GM18508 (cell line): ENCODE results near the gene FBF1.

Experiments used
- ATAC-seq: cut with Tn5 transposase; IDR thresholded peaks from one replicate; pipeline ENCODE4 v1.9.1; 2021; ENCODE audit warnings: moderate number of reproducible peaks; ENCODE audit not compliant: insufficient read depth, unreplicated experiment

FBF1 gene

DNA sequence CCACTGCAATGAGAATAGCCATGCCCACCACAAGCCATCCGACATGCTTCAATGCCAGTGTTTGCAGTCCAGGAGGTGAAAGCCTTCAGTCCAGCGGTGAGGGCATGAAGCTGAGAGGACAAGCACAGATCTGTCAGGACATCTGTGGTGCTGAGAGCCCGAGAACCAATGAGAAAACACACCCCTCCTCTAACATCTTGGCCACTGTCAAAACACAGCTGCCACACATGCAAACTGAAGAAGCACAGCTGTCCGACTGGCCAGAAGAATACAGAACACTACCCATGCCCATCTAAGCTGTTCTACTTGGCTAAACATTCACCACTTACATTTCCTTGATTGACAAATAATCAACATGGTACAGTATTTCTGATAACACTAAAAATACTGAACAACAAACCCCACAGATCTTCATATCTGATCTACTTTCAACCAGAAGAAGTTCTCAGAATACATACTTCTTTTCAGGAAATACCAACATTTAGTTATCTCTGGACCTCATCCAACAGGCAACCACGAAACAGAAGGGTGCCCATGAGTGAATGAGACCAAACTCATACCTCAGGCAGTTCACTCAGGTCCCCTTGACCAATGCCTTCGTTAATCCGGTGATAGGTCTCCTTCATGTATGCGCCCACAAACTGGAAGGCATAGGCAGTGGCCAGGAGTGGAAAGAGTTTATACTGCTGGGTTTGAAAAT lies 10.2 kb upstream of the FBF1 start:
- no peak for ATAC-seq

DNA sequence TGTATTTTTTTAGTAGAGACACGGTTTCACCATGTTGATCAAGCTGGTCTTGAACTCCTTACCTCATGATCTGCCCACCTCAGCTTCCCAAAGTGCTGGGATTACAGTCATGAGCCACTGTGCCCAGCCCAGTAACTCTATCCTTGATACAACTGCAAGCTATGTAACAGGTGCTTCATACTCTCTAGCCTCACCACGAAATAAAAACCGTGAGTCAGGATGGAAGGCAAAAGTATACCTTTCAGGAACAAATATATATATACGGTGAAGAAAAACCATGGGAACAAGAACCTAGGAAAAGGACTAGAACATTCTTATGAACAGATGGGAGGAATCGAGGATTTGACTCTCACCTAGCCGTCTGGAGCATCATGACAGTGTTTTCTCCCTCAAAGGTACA lies 9.6 kb upstream of the FBF1 start:
- ATAC-seq, result no peak

DNA sequence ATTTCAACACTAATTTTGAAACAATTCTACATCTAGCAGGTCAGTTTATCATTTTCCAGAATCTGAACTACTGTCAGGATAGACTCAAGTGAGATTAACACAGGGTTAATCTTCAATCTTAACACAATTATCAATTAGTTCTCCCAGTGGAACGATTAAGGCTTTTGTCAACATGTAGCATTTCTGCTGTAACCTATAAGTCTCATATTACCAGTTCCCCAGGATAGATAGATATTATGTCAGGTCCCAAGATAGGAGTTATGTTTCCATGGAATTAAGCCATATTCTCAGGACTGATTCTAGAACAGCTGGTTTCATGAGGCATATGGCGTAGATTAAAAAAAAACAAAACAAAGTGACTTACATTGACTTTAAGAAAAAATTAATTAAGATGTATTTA lies 4.4 kb upstream of the FBF1 start:
- no peak for ATAC-seq

DNA sequence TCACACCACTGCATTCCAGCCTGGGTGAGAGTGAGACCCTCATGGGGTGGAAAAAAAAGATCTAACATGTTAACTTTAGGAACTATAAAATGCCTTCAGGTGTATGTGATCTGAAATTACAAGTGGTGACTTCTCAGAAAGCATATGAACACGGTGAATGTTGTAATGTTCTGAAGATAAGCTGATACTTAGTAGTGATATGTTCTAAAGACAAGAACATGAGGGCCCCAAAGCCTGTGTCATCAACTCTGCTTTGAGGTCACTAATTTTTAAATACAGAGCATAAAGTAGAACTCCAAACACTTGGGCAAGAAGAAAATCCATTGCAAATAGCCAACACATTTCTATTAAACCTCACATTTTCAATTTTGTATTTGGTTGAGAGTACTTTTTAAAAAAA lies 2.6 kb upstream of the FBF1 start:
- ATAC-seq, result no peak

DNA sequence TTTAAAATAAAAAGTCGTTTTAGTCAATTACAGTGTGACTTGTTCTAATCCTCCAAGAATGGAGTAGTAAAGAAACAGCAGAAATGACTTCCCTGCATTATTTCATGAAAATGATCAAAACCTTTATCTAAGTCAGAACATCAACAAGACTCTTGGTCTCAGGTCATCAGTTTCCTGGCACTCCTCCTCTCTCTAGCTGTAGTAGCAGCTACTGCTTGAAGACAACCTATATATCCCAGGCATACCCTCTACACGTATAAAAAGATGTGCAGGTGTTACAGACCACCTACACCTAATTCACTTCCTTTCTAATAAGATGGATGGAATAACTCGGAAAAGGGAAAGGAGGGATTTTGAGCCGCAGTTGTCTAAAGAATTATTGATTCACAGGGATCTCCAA lies 1.6 kb upstream of the FBF1 start:
- no peak for ATAC-seq

DNA sequence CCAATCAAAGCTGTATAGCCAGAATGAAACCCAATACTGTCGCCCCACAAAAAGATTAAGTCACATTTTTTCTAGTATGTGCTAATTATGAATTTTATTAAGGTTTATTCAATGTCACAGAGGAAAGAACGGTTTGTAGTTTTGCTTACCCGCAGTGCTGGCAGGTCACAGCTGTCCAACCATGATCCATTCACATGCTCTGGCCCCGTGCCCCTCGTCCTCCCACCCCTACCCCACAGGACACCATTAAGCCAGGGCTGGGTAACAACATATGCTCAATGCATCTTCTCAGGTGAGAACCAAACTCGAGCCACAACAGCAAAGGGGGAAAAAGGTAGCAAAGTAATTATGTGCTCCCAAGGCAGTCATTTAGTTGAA lies 589 bp upstream of the FBF1 start:
- no peak for ATAC-seq

DNA sequence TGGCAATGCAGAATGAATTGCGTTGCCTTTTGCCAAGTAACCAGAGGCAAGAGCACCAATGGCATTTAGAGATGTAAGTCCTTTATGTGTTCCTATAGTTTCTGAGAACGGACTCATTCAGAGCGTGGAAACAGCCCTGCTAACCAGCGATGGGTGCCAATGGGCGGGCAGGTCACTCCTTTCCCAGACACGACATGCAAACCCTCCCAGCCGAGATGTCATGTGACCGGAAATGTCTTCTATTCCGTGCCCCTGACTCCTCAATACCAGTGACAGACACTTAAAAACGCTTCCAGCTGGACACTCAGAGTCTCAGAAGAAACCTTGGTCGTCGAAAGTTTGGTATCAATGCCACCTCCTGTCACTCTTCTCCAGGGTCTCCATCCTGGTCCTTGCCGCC lies 3.2 kb downstream of the FBF1 start:
- ATAC-seq, result no peak

DNA sequence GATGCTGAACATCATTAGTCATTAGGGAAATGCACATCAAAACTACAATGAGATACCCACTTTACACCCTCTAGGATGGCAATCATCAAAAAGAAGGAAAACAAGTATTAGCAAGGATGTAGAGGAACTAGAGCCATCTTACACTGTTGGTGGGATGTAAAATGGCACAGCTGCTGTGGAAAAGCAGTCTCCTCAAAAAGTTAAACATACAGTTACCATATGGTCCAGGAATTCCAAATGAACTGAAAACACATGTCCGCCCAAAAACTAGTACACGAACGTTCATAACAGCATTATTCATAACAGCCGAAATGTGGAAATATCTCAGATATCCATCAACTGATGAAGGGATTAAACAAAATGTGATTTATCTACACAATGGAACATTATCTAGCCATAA lies 7.0 kb downstream of the FBF1 start:
- ATAC-seq, result no peak

DNA sequence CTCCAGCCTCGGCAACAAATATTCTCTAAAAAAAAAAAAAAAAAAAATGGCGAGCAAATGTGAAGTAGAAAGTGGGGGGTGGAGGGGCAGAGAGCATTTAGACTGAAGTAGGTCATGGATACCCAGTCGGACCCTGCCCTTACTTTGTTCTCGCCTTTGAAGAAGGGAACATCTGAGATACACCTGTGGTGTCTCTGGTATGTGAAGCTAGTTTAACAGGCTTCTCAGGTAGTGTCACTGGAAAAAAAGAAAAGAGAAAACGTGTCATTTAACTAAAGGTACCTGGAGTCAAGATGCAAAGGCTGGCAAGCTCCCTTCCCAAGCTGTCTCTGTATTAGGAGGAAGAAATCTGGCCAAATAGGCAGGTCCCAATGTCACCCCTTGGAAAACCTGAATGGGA lies 8.0 kb downstream of the FBF1 start:
- no peak for ATAC-seq

DNA sequence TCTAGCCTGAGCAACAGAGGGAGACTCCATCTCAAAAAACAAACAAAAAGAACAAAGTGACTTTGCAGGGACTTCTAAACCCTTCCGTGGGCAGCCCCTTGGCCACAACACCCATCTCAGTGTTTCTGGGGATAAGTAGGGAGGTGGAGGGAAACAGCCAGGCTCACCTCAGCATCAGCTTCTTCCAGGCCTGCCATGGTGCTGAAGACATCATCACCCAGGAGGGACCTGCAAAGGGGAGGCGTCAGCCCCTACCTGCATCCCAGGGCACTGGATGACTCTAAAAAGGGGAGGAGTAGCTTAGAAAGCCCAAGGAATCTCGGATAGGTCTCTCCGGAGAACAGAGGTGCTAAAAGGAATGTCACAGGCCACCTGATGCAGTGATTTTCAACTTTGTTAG lies 9.8 kb downstream of the FBF1 start:
- ATAC-seq, result no peak

DNA sequence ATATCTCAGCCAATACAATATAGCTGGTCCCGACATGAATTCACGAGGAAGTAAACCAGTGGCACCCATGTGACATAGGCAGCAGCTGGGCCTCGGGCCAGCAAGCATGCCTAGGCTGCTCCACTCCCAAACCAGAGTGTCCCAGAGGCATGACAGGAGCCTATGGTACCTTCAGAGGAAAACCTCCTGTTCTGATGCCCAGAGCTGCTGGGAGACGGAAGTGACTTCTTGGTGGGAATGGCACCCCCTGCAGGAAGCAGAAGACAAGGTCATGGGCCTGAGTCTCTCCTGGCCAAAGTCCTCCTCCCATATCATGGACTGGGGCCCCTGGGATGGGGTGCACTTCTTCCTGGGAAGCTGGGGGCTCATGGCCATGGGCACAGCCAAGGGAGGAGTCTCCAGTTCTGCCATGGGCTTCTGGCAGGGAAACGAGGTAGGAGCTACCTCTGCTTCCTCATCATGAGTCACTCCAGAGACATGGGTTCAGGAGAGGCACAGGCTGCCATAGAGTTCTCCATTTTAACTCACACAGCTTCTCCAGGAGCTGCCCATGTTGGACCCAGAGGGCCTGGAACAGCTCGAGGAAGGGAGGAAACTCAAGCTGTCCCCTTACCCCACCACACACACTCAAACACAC lies 13.4 kb downstream of the FBF1 start:
- no peak for ATAC-seq

DNA sequence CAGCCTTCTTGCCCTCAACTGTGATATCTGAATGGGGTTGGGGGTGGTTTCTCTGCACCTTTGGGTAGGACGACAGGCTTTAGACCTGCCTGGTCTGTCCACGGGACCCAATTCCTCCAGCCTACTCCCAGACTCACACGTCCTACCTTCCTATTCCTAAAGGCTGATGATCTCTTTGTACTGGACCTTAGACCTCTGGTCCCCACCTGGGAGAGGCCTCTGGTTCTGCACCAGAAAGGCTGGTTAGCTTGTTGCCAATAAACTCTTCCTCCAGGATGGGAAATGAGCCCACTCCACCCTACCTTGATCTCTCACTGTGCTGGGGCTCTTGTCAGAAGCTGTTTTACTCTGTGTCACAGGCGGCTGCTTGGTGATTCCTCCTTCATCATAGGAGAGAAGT lies 14.4 kb downstream of the FBF1 start:
- no peak for ATAC-seq

DNA sequence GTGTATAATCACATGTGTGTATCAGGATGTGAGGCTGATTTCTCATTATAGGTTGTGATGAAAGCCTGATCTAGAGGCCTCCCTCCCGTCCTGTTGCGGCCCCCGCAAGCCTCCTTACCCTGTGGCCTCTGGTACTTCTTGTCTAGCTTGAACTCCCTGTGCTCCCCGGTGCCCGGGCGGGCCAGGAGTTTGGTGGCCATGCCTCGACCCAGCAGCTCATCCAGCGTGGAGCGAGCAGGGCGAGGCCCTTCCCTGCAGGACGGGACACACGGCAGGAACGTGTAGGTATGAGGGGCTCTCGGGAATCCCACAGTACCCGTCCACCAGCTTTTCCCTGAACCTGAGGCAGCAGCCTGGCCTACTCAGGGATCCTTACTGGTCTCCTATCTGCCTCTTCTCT lies 14.9 kb downstream of the FBF1 start:
- no peak for ATAC-seq

DNA sequence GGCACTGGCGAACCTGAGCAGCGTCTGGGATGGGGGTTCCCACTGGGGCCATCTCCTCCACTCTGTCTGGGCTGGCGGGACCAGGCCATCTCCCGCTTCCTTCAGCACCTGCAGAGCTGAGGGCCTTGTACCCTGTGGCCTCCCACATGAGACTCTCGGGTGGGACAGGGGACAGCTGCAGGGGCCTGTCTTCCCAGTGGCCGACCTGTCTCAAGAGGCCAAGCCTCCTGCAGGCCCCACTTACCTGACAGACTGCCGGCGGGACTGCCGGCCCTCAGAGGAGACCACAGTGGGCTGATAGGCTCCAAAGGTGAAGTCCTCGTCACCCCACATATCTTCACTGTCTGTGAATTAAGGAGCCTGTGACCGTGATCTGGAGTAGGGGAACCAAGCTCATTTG lies 15.7 kb downstream of the FBF1 start:
- no peak for ATAC-seq

DNA sequence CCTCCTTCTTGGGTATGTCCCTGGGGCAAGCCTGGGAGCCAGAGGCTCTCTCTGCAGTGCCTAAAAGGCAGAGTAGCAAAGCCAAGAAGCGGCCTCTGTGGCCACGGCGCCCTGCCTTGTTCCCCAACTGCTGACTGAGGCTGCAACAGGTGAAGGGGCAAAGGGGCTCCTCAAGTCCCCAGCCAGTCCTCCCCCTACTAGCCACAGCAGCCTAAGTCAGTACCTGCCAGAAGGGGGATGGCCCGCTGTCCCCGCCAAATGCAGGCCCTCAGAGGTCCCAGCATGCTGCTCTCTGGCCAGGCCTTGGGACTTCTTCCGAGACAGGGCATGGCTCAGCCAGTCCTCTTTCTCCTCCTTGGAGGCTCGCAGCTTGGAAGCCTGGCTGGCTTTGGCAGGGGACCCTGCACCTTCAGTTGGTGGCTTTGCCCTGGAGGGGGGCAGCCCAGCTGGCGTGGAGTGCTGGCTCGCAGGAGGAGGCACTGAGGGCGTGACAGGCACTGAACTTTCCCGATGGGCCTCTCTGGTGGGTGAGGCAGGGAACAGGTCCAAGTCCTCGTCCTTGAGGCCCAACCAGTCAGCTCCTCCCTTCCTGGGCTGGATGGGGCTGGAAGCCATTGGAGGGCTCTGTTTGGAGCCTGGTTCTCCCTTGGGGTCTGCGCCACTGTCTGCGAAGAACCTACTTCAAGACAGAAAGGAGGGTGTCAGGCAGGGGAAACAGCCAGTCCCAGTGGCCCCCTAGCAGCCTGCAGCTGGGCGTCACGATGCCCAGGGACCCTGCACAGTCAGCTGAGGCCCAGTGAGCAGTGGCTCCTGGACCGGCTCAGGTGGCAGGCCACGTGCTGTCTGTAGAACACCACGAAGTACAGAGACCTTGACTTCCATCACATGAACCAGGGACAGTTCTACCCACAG lies 17.6 kb downstream of the FBF1 start:
- ATAC-seq, result no peak

DNA sequence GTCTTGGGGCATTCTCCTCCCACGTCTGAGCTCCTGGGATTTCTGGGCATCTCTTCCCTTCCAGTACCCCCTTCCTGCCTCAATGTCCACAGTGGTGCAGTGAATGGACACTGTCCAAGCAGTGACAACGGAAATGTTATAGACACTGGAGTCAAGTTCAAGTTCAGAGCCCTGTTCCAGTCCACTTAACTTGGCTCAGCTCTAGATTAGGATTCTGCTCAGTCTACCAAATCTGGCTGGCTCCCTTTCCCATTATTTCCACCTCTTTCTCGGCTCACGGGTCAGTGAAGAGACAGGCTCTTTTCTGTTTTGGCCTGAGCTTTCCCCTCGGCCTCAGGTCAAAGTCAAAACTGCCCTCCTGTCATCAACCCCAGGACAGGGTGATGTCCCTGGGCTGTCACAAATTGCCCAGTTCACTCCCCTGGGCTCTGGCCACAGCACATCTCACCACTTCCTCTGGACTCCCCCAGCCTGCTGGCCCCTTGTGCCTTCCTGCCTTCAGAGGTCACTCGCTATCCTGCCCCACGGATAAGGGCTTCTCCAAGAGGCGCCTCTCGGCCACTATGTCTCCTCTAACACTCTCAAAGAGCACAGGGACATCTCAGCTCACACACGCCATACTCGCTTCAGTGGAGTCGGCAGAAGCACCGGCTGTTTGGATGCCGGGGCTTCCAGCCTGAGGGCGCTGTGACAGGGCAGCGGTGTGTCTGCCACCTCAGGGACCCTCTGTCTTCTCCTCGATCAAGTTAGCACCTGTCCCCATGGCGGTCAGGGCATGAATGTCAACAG lies 18.5 kb downstream of the FBF1 start:
- no peak for ATAC-seq

DNA sequence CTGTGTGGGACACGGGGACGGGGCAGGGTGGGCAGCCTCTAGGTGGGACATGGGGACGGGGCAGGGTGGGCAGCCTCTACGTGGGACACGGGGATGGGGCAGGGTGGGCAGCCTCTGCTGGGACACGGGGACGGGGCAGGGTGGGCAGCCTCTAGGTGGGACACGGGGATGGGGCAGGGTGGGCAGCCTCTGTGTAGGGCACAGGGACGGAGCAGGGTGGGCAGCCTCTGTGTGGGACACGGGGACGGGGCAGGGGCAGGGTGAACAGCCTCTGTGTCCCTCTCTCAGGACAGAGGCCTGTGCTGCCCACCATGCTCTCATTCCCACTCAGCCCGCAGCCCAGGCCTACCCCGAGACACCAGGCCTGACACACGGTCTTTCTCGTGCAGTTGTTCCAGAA lies 19.2 kb downstream of the FBF1 start:
- no peak for ATAC-seq

DNA sequence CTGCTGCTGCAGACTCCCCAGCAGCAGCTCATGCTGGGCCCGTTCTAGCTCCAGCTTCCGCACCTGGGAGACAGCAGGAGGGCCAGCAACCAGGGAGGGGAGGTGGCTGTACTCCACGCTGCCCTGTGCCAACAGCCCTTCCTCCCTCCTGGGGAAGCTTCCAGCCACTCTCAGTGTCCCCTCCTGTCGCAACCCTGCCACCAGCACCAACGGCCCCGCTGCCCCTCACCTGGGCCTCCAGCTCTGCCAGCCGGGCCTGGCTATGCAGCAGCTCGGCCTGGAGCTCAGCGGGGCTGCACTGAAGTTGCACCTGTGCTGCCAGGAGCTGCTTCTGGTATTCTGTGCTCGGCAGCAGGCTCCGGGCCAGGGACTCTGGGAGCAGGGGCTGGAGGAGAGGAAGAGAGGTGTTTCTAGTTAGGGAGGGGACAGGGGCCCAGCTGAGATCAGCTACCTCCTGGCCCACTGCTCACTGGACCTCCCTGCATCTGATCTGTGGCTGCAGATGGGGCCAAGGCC lies 20.7 kb downstream of the FBF1 start:
- ATAC-seq, result no peak

DNA sequence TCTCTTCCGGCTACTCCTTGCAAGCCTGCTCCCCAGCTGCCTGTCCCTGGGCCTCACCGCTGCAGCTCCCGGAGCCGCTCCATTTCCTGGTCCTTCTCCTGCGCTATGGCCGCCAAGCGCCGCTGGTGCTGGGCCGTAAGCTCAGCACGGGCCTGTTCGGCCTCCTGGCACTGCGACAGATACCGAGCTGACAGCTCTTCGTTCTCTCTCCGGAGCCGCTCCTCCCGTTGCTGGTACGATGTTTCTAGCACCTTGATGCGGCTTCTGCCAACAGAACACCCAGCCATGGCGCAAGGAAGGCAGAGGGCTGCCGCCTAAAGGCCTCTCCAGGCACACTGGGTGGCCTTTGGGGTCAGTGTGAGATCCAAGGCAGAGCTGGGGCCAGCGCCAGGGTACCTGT lies 21.2 kb downstream of the FBF1 start:
- ATAC-seq, result no peak

DNA sequence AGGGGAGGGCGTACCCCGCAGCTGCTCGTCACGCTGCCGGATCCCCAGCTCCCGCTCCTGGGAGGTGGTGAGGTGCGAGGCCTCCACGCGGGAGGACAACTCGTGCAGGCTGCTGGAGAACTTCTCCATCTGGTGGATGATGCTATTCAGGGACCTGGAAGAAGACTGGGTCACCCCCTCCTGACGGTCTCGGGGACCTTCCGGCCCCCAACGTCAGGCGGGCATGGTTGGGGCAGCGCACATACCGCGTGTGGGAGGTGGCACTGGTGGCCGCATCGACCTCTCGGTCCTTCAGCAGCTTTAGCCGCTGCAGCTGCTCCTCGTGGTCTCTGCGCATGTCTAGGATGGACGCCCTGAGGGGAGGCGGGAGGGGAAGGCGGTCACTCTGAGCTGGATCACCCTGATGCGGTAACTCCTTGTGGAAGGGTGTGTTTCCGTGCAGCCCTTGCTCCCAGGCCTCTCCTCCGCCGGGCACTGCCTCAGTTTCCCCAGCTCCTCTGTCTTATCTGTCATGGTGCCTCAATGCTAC lies 22.9 kb downstream of the FBF1 start:
- no peak for ATAC-seq
